ENCODE data around the gene POU2F3. TPM values are rescaled to one million over a fixed set of nuclear protein-coding genes. Genes with fewer than 3 reads are reported as not detected.

Gene POU2F3
- total and polyA plus RNA-seq, 2 of the 13 experiments (the other 11 are each of a cell fraction or from before 2014, with no cell fraction given), result not detected

DNA sequence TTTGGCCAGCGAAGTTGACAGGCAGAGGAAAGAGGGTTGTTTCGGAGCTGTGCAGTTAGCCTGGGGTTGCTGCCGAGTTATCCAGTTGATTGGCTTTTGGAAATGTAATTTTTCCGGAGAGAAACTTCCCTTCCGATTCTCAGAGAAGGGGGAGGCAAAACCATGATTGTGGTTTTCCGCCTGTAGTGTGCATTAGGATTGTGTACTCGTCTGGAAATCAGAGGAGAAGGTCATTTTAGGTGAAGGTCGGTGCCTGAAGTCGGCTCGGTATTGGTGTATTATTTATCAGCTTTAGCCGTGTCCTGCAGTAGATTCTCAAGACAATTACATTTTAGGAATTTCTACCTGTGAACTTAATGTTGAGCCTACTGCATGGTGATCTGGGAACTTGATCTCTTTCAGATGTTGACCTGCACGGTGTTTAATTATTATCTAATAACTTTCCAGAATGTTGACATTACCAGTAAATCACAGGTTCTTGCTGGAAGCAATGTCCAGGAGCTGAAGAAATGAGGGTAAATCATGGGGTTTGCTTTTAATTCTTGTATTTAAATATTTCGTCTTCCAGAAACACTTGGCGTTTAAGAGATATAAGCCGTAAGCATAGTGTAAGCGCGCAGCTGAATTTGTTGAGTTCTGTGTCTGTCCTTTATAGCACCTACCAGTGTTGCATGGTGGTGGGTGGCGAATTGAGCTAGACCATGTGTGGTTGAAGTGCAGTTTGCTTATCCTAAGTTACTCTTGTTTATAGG lies 97.6 kb downstream of the POU2F3 start (continued):
- TF ChIP-seq NR2C2 (CRISPR knock-in tag; IDR thresholded peaks at IDR 0.05; ENCODE audit: borderline replicate concordance), result no peak
- TF ChIP-seq HOXD1 (CRISPR knock-in tag; IDR thresholded peaks at IDR 0.05), result no peak
- no peak for TF ChIP-seq ZNF451 (CRISPR knock-in tag; IDR thresholded peaks at IDR 0.05)
- no peak for TF ChIP-seq SP140L (CRISPR knock-in tag; IDR thresholded peaks at IDR 0.05; ENCODE audit: borderline replicate concordance)
- TF ChIP-seq FOXO1 (CRISPR knock-in tag; IDR thresholded peaks at IDR 0.05), result no peak
- TF ChIP-seq ZBTB4 (CRISPR knock-in tag; IDR thresholded peaks at IDR 0.05; ENCODE audit: borderline replicate concordance), result no peak
- TF ChIP-seq, protein P1, sequence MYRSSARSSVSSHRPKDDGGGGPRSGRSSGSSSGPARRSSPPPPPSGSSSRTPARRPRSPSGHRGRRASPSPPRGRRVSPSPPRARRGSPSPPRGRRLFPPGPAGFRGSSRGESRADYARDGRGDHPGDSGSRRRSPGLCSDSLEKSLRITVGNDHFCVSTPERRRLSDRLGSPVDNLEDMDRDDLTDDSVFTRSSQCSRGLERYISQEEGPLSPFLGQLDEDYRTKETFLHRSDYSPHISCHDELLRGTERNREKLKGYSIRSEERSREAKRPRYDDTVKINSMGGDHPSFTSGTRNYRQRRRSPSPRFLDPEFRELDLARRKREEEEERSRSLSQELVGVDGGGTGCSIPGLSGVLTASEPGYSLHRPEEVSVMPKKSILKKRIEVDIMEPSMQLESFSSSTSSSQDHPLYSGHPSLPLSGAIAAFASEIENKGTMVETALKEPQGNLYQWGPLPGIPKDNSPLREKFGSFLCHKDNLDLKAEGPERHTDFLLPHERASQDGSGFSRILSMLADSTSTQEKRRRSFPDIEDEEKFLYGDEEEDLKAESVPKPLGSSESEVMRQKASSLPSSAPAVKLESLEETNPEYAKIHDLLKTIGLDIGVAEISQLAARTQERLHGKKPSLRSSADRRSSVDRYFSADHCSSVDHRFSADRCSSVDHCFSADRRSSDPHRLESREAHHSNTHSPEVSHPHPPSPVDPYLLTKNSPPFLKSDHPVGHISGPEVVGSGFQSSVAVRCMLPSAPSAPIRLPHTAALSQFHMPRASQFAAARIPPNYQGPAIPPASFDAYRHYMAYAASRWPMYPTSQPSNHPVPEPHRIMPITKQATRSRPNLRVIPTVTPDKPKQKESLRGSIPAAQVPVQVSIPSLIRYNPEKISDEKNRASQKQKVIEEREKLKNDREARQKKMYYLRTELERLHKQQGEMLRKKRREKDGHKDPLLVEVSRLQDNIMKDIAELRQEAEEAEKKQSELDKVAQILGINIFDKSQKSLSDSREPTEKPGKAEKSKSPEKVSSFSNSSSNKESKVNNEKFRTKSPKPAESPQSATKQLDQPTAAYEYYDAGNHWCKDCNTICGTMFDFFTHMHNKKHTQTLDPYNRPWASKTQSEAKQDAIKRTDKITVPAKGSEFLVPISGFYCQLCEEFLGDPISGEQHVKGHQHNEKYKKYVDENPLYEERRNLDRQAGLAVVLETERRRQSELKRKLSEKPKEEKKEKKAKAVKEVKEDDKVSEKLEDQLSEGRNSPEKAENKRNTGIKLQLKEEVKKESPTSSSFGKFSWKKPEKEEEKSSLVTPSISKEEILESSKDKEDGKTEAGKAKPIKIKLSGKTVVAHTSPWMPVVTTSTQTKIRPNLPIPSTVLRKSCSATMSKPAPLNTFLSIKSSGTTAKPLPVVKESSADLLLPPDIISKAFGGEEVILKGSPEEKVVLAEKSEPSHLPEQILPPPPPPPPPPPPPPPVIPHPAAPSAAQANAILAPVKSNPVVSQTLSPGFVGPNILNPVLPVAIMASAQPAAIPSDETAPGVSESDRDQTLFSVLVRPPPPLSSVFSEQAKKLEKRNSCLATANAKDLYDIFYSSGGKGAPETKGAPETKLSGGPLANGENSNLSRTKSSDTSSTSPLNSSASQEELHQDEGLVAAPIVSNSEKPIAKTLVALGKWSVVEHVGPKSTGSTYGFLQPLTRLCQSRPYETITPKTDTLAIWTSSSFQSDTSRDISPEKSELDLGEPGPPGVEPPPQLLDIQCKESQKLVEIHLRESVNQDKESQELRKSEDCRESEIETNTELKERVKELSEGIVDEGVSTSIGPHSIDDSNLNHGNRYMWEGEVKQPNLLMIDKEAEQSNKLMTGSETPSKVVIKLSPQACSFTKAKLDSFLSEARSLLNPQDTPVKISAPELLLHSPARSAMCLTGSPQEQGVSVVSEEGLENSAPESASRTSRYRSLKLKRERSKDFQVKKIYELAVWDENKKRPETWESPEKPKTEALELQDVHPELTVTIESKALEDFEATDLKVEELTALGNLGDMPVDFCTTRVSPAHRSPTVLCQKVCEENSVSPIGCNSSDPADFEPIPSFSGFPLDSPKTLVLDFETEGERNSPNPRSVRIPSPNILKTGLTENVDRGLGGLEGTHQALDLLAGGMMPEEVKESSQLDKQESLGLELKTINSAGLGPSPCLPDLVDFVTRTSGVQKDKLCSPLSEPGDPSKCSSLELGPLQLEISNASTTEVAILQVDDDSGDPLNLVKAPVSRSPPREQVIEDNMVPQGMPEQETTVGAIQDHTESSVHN (CRISPR knock-in tag; IDR thresholded peaks at IDR 0.05), result no peak
- no peak for TF ChIP-seq ZNF644 (CRISPR knock-in tag; IDR thresholded peaks at IDR 0.05; ENCODE audit: low read depth)
- TF ChIP-seq ZBTB20 (CRISPR knock-in tag; IDR thresholded peaks at IDR 0.05; ENCODE audit: borderline replicate concordance, low read depth), result no peak
- no peak for TF ChIP-seq KDM1A (CRISPR knock-in tag; IDR thresholded peaks at IDR 0.05)
- no peak for TF ChIP-seq ZBTB39 (CRISPR knock-in tag; IDR thresholded peaks at IDR 0.05)
- TF ChIP-seq, protein P2, sequence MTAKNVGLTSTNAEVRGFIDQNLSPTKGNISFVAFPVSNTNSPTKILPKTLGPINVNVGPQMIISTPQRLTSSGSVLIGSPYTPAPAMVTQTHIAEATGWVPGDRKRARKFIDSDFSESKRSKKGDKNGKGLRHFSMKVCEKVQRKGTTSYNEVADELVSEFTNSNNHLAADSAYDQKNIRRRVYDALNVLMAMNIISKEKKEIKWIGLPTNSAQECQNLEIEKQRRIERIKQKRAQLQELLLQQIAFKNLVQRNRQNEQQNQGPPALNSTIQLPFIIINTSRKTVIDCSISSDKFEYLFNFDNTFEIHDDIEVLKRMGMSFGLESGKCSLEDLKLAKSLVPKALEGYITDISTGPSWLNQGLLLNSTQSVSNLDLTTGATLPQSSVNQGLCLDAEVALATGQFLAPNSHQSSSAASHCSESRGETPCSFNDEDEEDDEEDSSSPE (CRISPR knock-in tag; IDR thresholded peaks at IDR 0.05), result no peak
- no peak for TF ChIP-seq PHF5A (CRISPR knock-in tag; IDR thresholded peaks at IDR 0.05; ENCODE audit: low read depth, unreplicated experiment)
